Frontal cortex (tissue), 4 donors: ENCODE data around the gene TACR1. TPM values are rescaled to one million over a fixed set of nuclear protein-coding genes. Genes with fewer than 3 reads are reported as not detected.
"Not testable (repeated sequence)": the region's sequence is repeated elsewhere in the genome, so short reads cannot be mapped to it uniquely, and the experiment has no call there.

Source experiments
- DNase-seq, 2 donors: peaks; one replicate each; pipeline ENCODE4 v3.0.0; 2012; ENCODE audit warnings: low spot score in 2 of 2
- FAIRE-seq: peaks from 2 replicates; lab custom pipeline; 2012; peaks lifted over from hg19 to GRCh38; lab: Jason Lieb, UNC
- total RNA-seq: library from RNA; depleted of rRNA; stranded (reverse); fragments of >200 nt; gene quantifications from one replicate; pipeline ENCODE4 v1.2.3, GENCODE V29; 2014
- donor health status: control.
- donor health status: control.
- donor health status: control.

TACR1 gene
- total RNA-seq, 1 donor from 2014 or later: 1.2 TPM

- no peak for DNase-seq
- FAIRE-seq: no peak
Observed at GRCh38 chr2:75195076-75195691, 4.1 kb downstream of the TACR1 start.

GRCh38 chr2:75194184-75194868 is 5.0 kb downstream of the TACR1 start:
- DNase-seq (no peak), FAIRE-seq (no peak)

GRCh38 chr2:75192496-75192895 is 6.8 kb downstream of the TACR1 start:
- FAIRE-seq (no peak), DNase-seq (no peak)

- FAIRE-seq (no peak), DNase-seq (no peak)
Observed at GRCh38 chr2:75190271-75190990, 8.9 kb downstream of the TACR1 start.

GRCh38 chr2:75186821-75187220 is 12.5 kb downstream of the TACR1 start:
- FAIRE-seq (no peak), DNase-seq (no peak)

- DNase-seq: no peak
- no peak for FAIRE-seq
Observed at GRCh38 chr2:75182606-75183005, 16.7 kb downstream of the TACR1 start.

GRCh38 chr2:75180476-75180875 is 18.8 kb downstream of the TACR1 start:
- FAIRE-seq (no peak), DNase-seq (no peak)

- FAIRE-seq (no peak), DNase-seq (no peak)
Observed at GRCh38 chr2:75177427-75177826, 21.9 kb downstream of the TACR1 start.

GRCh38 chr2:75175456-75175855 is 23.9 kb downstream of the TACR1 start:
- DNase-seq (no peak), FAIRE-seq (no peak)

GRCh38 chr2:75174981-75175380 is 24.3 kb downstream of the TACR1 start:
- DNase-seq (no peak), FAIRE-seq (no peak)

- DNase-seq: no peak
- FAIRE-seq: no peak
Observed at GRCh38 chr2:75174519-75174918, 24.8 kb downstream of the TACR1 start.

GRCh38 chr2:75173740-75174139 is 25.6 kb downstream of the TACR1 start:
- DNase-seq: no peak
- FAIRE-seq: no peak

GRCh38 chr2:75171423-75171822 is 27.9 kb downstream of the TACR1 start:
- not testable (repeated sequence) for DNase-seq, FAIRE-seq

- FAIRE-seq (no peak), DNase-seq (no peak)
Observed at GRCh38 chr2:75170889-75171288, 28.4 kb downstream of the TACR1 start.

GRCh38 chr2:75168186-75168585 is 31.1 kb downstream of the TACR1 start:
- FAIRE-seq (no peak), DNase-seq (no peak)

GRCh38 chr2:75166491-75166890 is 32.8 kb downstream of the TACR1 start:
- DNase-seq (no peak), FAIRE-seq (no peak)

GRCh38 chr2:75162897-75163296 is 36.4 kb downstream of the TACR1 start:
- no peak for FAIRE-seq
- no peak for DNase-seq

GRCh38 chr2:75162259-75162658 is 37.1 kb downstream of the TACR1 start:
- DNase-seq: no peak

GRCh38 chr2:75157435-75157834 is 41.9 kb downstream of the TACR1 start:
- DNase-seq (no peak), FAIRE-seq (no peak)

More at GRCh38 chr2:75162259-75162658, 37.1 kb downstream of the TACR1 start:
- FAIRE-seq: no peak

GRCh38 chr2:75155115-75155514 is 44.2 kb downstream of the TACR1 start:
- FAIRE-seq (no peak), DNase-seq (no peak)

GRCh38 chr2:75153221-75153620 is 46.1 kb downstream of the TACR1 start:
- FAIRE-seq: no peak
- no peak for DNase-seq
